MCF 10A (cell line): ENCODE data around the gene VAC14. TPM values are rescaled to one million over a fixed set of nuclear protein-coding genes. Genes with fewer than 3 reads are reported as not detected.
A peak's percentile ranks its signal among the peaks of the same experiment; 100 is the strongest.

Experiments
- BruUV-seq: library from RNA; stranded (reverse); fragments of 400-500 nt; replicated peaks from 2 replicates; lab custom pipeline; 2021; lab: Mats Ljungman, UMichigan
- CTCF ChIA-PET: fragments of 300-600 bp; sonication (Branson Sonifier 250); formaldehyde crosslinking; extraction: SDS; loops from one replicate; lab custom pipeline; 2021; ENCODE audit warnings: antibody characterized with exemption, inconsistent platforms; lab: Yijun Ruan, JAX
- POLR2A ChIA-PET: fragments of 300-600, 350-650 bp; sonication (Branson Sonifier 250); formaldehyde crosslinking; extraction: SDS; loops from one replicate; lab custom pipeline; 2020; ENCODE audit warnings: antibody characterized with exemption, inconsistent platforms; lab: Yijun Ruan, JAX
- DNase-seq: peaks from one replicate; pipeline ENCODE4 v3.0.0-alpha.2; 2018; ENCODE audit not compliant: unreplicated experiment
- H3K27ac Mint-ChIP-seq: one replicate; pipeline ENCODE4 v1.8.0; 2022; ENCODE audit warnings: mild to moderate bottlenecking, low read depth, mixed read lengths; ENCODE audit not compliant: unreplicated experiment
- H3K27me3 Mint-ChIP-seq: one replicate; pipeline ENCODE4 v1.8.0; 2022; ENCODE audit warnings: mixed read lengths; ENCODE audit not compliant: insufficient read depth, unreplicated experiment
- H3K36me3 Mint-ChIP-seq: one replicate; pipeline ENCODE4 v1.8.0; 2022; ENCODE audit warnings: mild to moderate bottlenecking, moderate library complexity, mixed read lengths; ENCODE audit not compliant: insufficient read depth, unreplicated experiment
- H3K4me1 Mint-ChIP-seq: one replicate; pipeline ENCODE4 v1.8.0; 2022; ENCODE audit warnings: mixed read lengths; ENCODE audit not compliant: insufficient read depth, unreplicated experiment
- H3K4me3 Mint-ChIP-seq: one replicate; pipeline ENCODE4 v1.8.0; 2022; ENCODE audit warnings: mild to moderate bottlenecking, moderate library complexity, mixed read lengths; ENCODE audit not compliant: unreplicated experiment
- H3K9me3 Mint-ChIP-seq: one replicate; pipeline ENCODE4 v1.8.0; 2022; ENCODE audit warnings: mixed read lengths; ENCODE audit not compliant: unreplicated experiment
- CTCF ChIP-seq: fragments of 200-600 bp; IDR thresholded peaks from one replicate; pipeline ENCODE4 v1.8.0; 2022; ENCODE audit warnings: antibody characterized with exemption, mild to moderate bottlenecking; ENCODE audit not compliant: unreplicated experiment
- intact Hi-C: fragments of 100-400 bp; cut with micrococcal nuclease; formaldehyde crosslinking; loops from 2 replicates; pipeline ENCODE4 v1.14.1; 2022
- total RNA-seq: library from RNA; stranded (reverse); gene quantifications from 2 replicates; pipeline ENCODE4 v1.2.3, GENCODE V29; 2022

VAC14 gene
- total RNA-seq, 1 experiment from 2014 or later, result 25.5 TPM

- no TSS peak for BruUV-seq
- POLR2A ChIA-PET, result interaction anchor here (0.6 to 2.9 kb wide), 8 partner anchors 10 to 96 kb away, joined by 3 to 8 read pairs (median 3); no protein-coding TSS in a partner anchor
- CTCF ChIA-PET, result interaction anchor here (0.6 to 10.5 kb wide), 5 partner anchors 28 to 85 kb away, joined by 3 to 121 read pairs (median 4); no protein-coding TSS in a partner anchor
- no peak for TF ChIP-seq CTCF
- Mint-ChIP-seq H3K27me3 (no peaks in the 10 kb centered on the region), H3K9me3 (no peaks in the 10 kb centered on the region), H3K36me3 (peaks cover 13% of the 10 kb centered on the region), H3K4me3 (peak overlapping the region; percentile 76), H3K4me1 (peaks cover 31% of the 10 kb centered on the region), H3K27ac (peak overlapping the region; percentile 75)
- no peak for DNase-seq
- intact Hi-C loops, result loop anchor here (2.0 kb wide), 2 partner anchors 54 to 86 kb away; no protein-coding TSS in a partner anchor
Measured at GRCh38 chr16:70684146-70685060, 116.6 kb downstream of the VAC14 start.

GRCh38 chr16:70683146-70683944 lies 117.6 kb downstream of the VAC14 start:
- TF ChIP-seq CTCF, result no peak

GRCh38 chr16:70682239-70683145 lies 118.5 kb downstream of the VAC14 start:
- Mint-ChIP-seq H3K4me1 (peaks cover 16% of the 10 kb centered on the region), H3K4me3 (peak overlapping the region; percentile 52), H3K9me3 (no peaks in the 10 kb centered on the region), H3K36me3 (peaks cover 20% of the 10 kb centered on the region), H3K27me3 (no peaks in the 10 kb centered on the region), H3K27ac (peak overlapping the region; percentile 75)
- no peak for DNase-seq
- BruUV-seq, result no TSS peak
- CTCF ChIA-PET, result interaction anchor here (0.7 to 10.5 kb wide), 4 partner anchors 14 to 87 kb away, joined by 3 to 121 read pairs (median 4); no protein-coding TSS in a partner anchor
- intact Hi-C loops, result no loop called here
- POLR2A ChIA-PET, result no interaction called here
- TF ChIP-seq CTCF, result no peak

More at GRCh38 chr16:70683146-70683944, 117.6 kb downstream of the VAC14 start:
- DNase-seq, result no peak
- CTCF ChIA-PET, result interaction anchor here (0.9 to 10.5 kb wide), 3 partner anchors 31 to 86 kb away, joined by 4 to 121 read pairs (median 5); no protein-coding TSS in a partner anchor
- peak overlapping the region; percentile 75 for H3K27ac Mint-ChIP-seq
- intact Hi-C loops, result no loop called here
- H3K27me3 Mint-ChIP-seq, result no peaks in the 10 kb centered on the region
- POLR2A ChIA-PET, result interaction anchor here (2.9 kb wide), 1 partner anchor 87 kb away, joined by 8 read pairs; no protein-coding TSS in a partner anchor
- peak overlapping the region; percentile 76 for H3K4me3 Mint-ChIP-seq
- peaks cover 19% of the 10 kb centered on the region for H3K36me3 Mint-ChIP-seq
- BruUV-seq, result TSS peak; percentile 29
- no peaks in the 10 kb centered on the region for H3K9me3 Mint-ChIP-seq
- peaks cover 23% of the 10 kb centered on the region for H3K4me1 Mint-ChIP-seq
